CD4-positive, alpha-beta T cell treated with Interleukin-1 beta for 1 hour (primary cell): Measurements from ENCODE around the gene CDC14B.
"Not testable (repeated sequence)": the region's sequence is repeated elsewhere in the genome, so short reads cannot be mapped to it uniquely, and the experiment has no call there.

Source experiments
- DNase-seq, 2 donors: peaks; one replicate each; pipeline ENCODE4 v3.0.0-alpha.2; 2020 to 2022

Gene CDC14B

GRCh38 chr9:96532173-96532572, 87.5 kb downstream of the CDC14B start:
- no peak for DNase-seq

GRCh38 chr9:96524764-96525163, 94.9 kb downstream of the CDC14B start:
- no peak for DNase-seq

DNA sequence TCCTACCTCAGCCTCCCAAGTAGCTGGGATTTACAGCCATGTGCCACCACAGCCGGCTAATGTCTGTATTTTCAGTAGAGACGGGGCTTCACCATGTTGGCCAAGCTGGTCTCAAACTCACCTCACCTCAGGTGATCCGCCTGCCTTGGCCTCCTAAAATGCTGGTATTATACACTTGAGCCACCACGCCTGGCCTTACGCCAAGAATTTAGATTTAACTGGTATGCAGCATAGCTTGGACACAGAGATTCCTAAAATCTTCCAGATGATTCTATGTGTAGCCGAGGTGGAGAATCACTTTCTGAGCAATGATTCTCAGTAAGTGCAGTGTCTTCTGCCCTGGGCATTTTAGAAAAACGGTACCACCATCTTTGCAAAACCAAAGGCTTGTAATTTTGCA, 95.6 kb downstream of the CDC14B start:
- DNase-seq: no peak

DNA sequence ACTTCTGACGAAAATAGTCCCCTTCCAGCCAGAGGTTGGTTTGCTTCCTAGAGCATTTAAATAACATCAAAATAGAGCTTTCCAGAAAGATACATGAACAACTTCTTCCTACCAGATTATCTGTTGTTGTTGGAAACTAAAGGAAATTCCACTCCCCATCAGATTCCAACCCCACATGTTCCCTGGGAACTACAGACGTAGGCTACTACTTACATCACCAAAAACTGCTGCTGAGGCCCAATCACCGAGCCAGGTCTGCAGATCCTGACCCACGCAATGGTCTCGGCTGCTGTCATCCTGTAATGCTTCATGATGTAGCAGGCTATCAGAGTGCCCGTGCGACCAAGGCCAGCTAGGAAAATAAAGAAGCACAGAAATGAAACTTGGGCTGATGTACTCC, 96.3 kb downstream of the CDC14B start:
- DNase-seq: no peak

GRCh38 chr9:96522366-96522765, 97.3 kb downstream of the CDC14B start:
- no peak for DNase-seq

GRCh38 chr9:96519787-96520186, 99.9 kb downstream of the CDC14B start:
- no peak for DNase-seq

DNA sequence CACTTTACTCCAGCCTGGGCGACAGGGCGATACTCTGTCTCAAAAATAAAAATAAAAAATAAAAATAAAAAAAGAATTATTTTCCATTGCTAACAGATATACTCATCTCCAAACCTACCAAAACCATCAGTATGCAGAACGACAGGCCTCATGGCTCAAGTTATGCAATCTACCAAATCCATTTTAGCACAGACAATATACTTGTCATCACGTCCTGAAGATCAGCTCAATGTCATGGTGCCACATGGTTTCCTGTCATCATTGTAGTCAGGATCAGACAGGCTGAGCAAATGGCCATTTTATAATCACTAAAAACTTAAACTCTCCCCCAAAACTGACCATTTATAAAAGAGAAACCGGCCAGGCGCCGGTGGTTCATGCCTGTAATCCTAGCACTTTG, 100.5 kb downstream of the CDC14B start:
- no peak for DNase-seq

DNA sequence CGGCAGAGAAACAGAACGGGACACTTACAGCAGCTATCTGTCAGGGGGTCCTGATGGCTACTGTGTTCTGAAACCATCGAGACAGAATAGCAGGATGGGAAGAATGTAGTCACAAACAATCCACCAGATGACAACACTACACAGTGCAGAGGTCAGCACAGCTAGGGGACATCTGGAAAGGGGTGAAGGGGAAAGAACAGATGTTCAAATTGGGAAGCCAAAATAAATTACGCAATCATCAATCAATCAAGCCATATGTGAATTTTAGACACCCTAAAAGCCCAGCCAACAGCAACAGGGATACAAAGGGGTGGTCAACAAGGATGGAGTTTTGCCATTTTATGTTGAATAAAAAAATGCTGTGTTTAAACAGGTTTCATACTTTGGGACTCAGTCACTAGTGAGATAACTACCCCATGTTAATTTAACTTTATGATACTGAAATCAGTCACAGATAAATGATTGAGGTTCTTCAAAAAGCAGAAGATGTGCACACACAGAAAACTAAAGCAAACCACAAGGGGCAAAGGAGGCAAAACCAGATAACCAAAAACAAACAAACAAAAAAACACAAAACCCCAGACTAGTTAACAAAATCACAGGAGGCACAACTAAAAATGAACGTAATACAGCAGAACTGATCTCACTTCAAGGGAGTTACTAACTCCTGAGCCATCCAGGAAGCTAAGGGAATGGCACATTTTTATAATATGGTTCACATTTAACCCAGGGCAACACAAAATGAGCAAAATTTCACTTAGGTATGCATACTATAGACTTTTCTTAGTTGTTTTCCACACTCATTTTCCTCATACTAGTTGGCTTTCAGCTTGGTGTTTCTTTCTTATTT, 103.8 kb downstream of the CDC14B start:
- DNase-seq: no peak

DNA sequence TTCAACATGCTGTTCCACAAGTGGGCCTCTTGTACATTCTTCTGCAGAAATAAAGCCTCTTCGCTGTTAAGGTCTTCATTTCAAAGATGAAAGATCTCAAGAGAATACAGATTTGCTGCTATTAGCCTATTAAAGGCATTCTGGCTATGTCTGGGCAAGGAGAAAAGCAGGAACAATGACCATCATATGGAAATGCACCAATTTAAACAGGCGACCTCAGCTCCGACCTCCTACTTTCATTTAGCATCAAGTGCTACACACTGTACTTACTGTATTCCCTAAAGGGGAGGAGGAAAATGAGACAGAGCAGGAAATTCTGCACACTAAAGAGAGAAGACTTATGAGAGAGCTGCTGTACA, 104.9 kb downstream of the CDC14B start:
- no peak for DNase-seq

DNA sequence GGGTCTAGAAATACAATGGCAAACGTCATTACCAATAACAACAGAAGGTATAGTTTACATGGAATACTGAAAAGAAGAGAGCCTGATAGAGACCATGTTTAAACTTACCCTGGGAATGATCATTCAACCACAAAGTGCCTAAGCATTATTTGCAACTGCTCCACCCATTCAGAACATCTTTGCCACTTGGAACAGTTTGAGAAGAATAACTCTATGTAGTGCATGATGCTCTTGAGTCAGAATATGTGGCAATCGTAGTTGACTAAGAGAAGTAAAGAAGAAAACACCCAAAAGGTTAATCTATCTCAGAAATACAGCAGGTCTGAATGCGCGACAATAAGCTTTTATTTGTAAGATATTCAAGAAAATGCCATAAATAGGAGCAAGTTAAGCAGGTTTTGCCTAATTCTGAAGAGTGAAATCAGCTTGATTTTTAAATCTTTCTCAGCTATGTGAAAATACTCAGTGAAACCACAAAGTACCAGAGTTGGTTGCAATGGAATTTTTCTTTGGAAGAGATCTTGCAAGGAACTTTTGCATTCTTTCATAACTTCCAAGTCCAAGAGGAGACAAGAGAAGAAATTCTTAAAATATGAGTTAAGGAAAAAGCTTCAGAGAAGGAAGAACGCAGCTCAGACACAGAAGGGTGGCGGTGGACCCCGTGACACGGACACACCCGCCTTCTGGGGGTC, 105.4 kb downstream of the CDC14B start:
- DNase-seq: no peak

- no peak for DNase-seq
These were observed 106.0 kb downstream of the CDC14B start for GRCh38 chr9:96513622-96514021.

DNA sequence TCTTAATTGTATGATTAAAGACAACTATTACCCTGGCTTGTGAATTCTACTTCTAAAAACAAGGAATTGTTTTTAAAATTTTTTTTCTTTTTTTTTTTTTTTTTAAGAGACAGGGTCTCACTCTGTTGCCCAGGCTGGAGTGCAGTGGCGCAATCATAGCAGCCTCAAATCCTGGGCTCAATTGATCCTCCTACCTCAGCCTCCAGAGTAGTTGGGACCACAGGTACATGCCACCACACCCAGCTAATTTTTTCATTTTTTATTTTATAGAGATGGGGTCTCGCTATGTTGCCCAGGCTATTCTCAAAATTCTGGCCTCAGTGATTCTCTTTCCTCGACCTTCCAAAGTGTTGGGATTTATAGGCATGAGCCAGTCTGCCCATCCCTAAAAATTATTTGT, 107.4 kb downstream of the CDC14B start:
- no peak for DNase-seq

- DNase-seq: no peak
These were observed 109.4 kb downstream of the CDC14B start for GRCh38 chr9:96510258-96510657.

- DNase-seq: no peak
These were observed 109.8 kb downstream of the CDC14B start for GRCh38 chr9:96509848-96510247.

DNA sequence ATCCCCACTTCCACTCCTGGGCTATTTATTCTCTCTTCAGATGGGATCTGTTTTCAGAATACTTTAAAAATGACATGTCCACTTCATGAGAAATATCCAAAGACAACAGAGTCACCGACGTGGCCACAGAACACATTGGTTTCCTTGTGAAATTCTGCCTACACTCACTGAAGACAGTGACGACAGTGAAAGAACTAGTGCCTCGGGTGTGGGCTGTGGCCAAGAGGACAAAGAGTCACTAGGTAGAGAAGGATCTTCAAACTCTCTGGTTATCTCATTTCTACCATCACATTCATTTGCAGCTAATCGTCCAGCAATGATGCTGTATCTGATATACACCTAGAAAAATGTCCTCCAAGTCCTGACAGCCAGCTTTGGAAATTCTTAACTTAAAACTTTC, 110.6 kb downstream of the CDC14B start:
- DNase-seq: no peak

- no peak for DNase-seq
These were observed 111.3 kb downstream of the CDC14B start for GRCh38 chr9:96508227-96508940.

GRCh38 chr9:96505316-96505991, 114.2 kb downstream of the CDC14B start:
- no peak for DNase-seq

- DNase-seq: no peak
These were observed 115.7 kb downstream of the CDC14B start for GRCh38 chr9:96503918-96504317.

DNA sequence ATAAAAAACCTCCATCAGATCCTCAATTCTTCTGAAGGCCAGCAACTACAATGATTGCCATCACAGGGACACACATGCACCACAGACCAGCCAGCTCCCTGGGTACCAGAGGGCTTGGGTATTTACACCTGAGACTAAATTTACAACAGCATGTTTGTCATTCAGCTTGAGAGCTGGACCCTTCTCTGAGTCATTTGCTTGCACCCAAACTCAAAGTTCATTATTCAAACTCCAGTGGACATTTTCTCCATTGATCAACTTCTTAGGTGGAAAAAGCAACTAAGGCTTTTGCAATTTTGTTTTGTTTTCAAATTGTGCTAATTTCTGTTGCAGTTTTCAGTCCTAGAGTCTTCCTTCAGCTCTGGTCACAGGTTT, 116.3 kb downstream of the CDC14B start:
- not testable (repeated sequence) for DNase-seq

DNA sequence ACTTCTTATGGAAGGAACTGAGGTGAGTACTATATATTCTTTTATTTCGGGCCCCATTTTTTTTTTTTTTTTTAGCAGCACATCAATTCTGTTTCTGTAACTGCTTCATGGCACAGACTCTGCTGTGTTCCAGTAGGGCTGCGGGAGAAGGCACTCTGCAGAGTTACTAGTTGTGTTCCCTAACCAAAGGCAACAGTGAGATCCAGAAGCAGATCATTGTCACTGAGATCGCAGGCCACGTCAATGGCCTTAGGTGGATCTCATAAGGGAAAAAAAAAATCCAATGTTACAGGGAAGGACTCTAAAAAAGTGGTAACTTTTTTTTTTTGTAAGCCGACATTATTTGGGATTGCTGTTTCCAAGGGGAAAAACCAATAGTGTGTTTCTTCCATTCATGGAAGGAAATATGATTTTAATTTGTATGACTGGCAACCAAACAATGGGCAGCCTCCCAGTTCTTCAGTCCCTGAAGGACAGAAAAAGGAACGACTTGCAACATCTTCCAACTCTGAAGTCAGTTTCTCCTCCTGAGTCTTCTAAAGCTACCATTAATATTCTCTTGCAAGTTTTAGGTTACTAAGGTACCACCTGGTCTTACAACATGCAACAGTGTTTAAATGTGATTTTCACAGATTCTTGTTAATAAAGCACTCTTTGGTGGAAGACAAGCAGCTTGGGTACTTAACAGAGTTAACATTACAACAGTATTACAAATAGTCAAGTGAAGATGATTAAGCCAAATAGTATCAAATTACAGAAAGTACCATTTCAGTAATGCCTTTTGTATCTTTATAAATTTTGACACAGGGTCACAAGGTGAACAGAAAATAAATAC, 116.9 kb downstream of the CDC14B start:
- no peak for DNase-seq

GRCh38 chr9:96501633-96502538, 117.8 kb downstream of the CDC14B start:
- no peak for DNase-seq
